Spinal cord (tissue), 10 donors: ENCODE measurements around the gene CLCN2. TPM values are rescaled to one million over a fixed set of nuclear protein-coding genes. Genes with fewer than 3 reads are reported as not detected.

Experiments
- DNase-seq, 6 donors: peaks; one replicate each; pipeline versions ENCODE4 v3.0.0 to v3.0.0-alpha.2; 2013 to 2015; ENCODE audit warnings: low spot score in 6 of 6, low read depth in 4 of 6
- H3K27ac ChIP-seq: one replicate; pipeline ENCODE4 v1.5.1; 2013; ENCODE audit warnings: low read depth, low read length, control low read depth
- H3K27me3 ChIP-seq: one replicate; pipeline ENCODE4 v1.6.1; 2013; ENCODE audit warnings: low read length; ENCODE audit not compliant: control insufficient read depth, insufficient read depth
- H3K36me3 ChIP-seq: one replicate; pipeline ENCODE4 v1.6.1; 2013; ENCODE audit warnings: low read length; ENCODE audit not compliant: control insufficient read depth, insufficient read depth
- H3K4me1 ChIP-seq: one replicate; pipeline ENCODE4 v1.6.1; 2013; ENCODE audit warnings: low read length; ENCODE audit not compliant: control insufficient read depth, insufficient read depth
- H3K4me3 ChIP-seq: one replicate; pipeline ENCODE4 v1.5.1; 2013; ENCODE audit warnings: low read depth, low read length, control low read depth
- H3K9me3 ChIP-seq: one replicate; pipeline ENCODE4 v1.6.1; 2013; ENCODE audit warnings: low read length; ENCODE audit not compliant: control insufficient read depth, insufficient read depth
- WGBS: methylation state at CpG from one replicate; pipeline ENCODE4 v1.1.5; 2013; ENCODE audit warnings: missing lambda C conversion rate; ENCODE audit not compliant: insufficient coverage; 5-methylcytosine and 5-hydroxymethylcytosine counted together
- long read RNA-seq, 4 donors: transcript quantifications; one replicate each; lab custom pipeline, GENCODE V29; 2026
- polyA plus RNA-seq, 2 donors: library from polyadenylated mRNA; unstranded; fragments of 120-200 nt; gene quantifications; one replicate each; pipeline ENCODE4 v1.2.1, GENCODE V29; 2013; ENCODE audit not compliant: insufficient read length in 2 of 2
- total RNA-seq, 2 donors: library from RNA; depleted of rRNA in 1 of 2; stranded (reverse); fragments of 120-200 nt in 1 of 2; fragments of >200 nt in 1 of 2; gene quantifications; one replicate each; pipeline versions ENCODE4 v1.2.3 to v1.2.4, GENCODE V29; 2013 to 2014
- donor health status: healthy.

The CLCN2 gene
- 10 to 100 TPM; 13.1 to 41.3 TPM for total RNA-seq
- 10 to 100 TPM; 13.7 to 28.5 TPM for polyA plus RNA-seq
- long read RNA-seq, donor 1, partial matches to known transcripts, result 0 of 5 reads
- long read RNA-seq, donor 1, other reads (novel, unspliced or antisense), result 0 of 5 reads
- long read RNA-seq, donor 2, partial matches to known transcripts, result 0 of 1 reads
- long read RNA-seq, donor 2, other reads (novel, unspliced or antisense), result 0 of 1 reads
- long read RNA-seq, donor 3, partial matches to known transcripts, result 0 of 2 reads
- long read RNA-seq, donor 3, other reads (novel, unspliced or antisense), result 0 of 2 reads
- long read RNA-seq, donor 4, partial matches to known transcripts, result 238 of 258 reads
- long read RNA-seq, donor 4, other reads (novel, unspliced or antisense), result 19 of 258 reads

- H3K27me3 ChIP-seq, result no peaks in the 10 kb centered on the region
- under 1% methylated on average over 56 of the region's 56 CpGs for WGBS
These were observed at the start of gene CLCN2, which contains the start of gene POLR2H for GRCh38 chr3:184361532-184361931. CLCN2 (minus strand) TSS chr3:184361605; CDS start chr3:184361479, 126 bp downstream. POLR2H (plus strand) TSS chr3:184361710; CDS start chr3:184363493, 1,783 bp downstream.

GRCh38 chr3:184409946-184410500, 48.6 kb upstream of the CLCN2 start:
- WGBS, result 89% methylated on average over 9 of the region's 12 CpGs

More at GRCh38 chr3:184361532-184361931, at the start of gene CLCN2, which contains the start of gene POLR2H:
- peaks cover 45% of the 10 kb centered on the region for H3K4me1 ChIP-seq
- peak within 1 kb of the TSS; percentile 85 for H3K4me3 ChIP-seq
- H3K27ac ChIP-seq, result peak within 1 kb of the TSS; percentile 99
- peak in 3 of 6 donors; percentile 51 to 90 (median 76) for DNase-seq
- H3K9me3 ChIP-seq, result no peaks in the 10 kb centered on the region
- H3K36me3 ChIP-seq, result peaks cover 42% of the 10 kb centered on the region

GRCh38 chr3:184409331-184409926, 48.0 kb upstream of the CLCN2 start:
- WGBS, result 91% methylated on average over 8 of the region's 8 CpGs

More at GRCh38 chr3:184409946-184410500, 48.6 kb upstream of the CLCN2 start:
- H3K4me1 ChIP-seq, result no peaks in the 10 kb centered on the region
- no peaks in the 10 kb centered on the region for H3K27me3 ChIP-seq
- H3K36me3 ChIP-seq, result no peaks in the 10 kb centered on the region
- no peak overlapping the region for H3K4me3 ChIP-seq
- no peak for DNase-seq
- no peaks in the 10 kb centered on the region for H3K9me3 ChIP-seq
- H3K27ac ChIP-seq, result no peak overlapping the region

GRCh38 chr3:184405075-184406030, 43.9 kb upstream of the CLCN2 start:
- Histone ChIP-seq H3K4me1 (no peaks in the 10 kb centered on the region), H3K36me3 (no peaks in the 10 kb centered on the region), H3K9me3 (no peaks in the 10 kb centered on the region), H3K4me3 (no peak overlapping the region), H3K27me3 (no peaks in the 10 kb centered on the region), H3K27ac (no peak overlapping the region)
- WGBS, result 89% methylated on average over 6 of the region's 20 CpGs
- no peak for DNase-seq

More at GRCh38 chr3:184409331-184409926, 48.0 kb upstream of the CLCN2 start:
- H3K36me3 ChIP-seq, result no peaks in the 10 kb centered on the region
- H3K27ac ChIP-seq, result no peak overlapping the region
- H3K4me3 ChIP-seq, result no peak overlapping the region
- H3K9me3 ChIP-seq, result no peaks in the 10 kb centered on the region
- H3K27me3 ChIP-seq, result no peaks in the 10 kb centered on the region
- no peaks in the 10 kb centered on the region for H3K4me1 ChIP-seq
- no peak for DNase-seq

GRCh38 chr3:184399410-184399809, 38.0 kb upstream of the CLCN2 start:
- no peaks in the 10 kb centered on the region for H3K27me3 ChIP-seq
- 17% methylated on average over 6 of the region's 9 CpGs for WGBS
- DNase-seq, result peak in 1 of 6 donors; percentile 46
- H3K27ac ChIP-seq, result no peak overlapping the region
- no peaks in the 10 kb centered on the region for H3K9me3 ChIP-seq
- H3K4me1 ChIP-seq, result no peaks in the 10 kb centered on the region
- H3K36me3 ChIP-seq, result no peaks in the 10 kb centered on the region
- H3K4me3 ChIP-seq, result no peak overlapping the region

GRCh38 chr3:184395320-184395660, 33.9 kb upstream of the CLCN2 start:
- Histone ChIP-seq H3K27ac (no peak overlapping the region), H3K4me1 (no peaks in the 10 kb centered on the region), H3K27me3 (no peaks in the 10 kb centered on the region), H3K36me3 (no peaks in the 10 kb centered on the region), H3K4me3 (no peak overlapping the region), H3K9me3 (no peaks in the 10 kb centered on the region)
- 97% methylated on average over 3 of the region's 5 CpGs for WGBS
- DNase-seq, result no peak

GRCh38 chr3:184391266-184391665, 29.9 kb upstream of the CLCN2 start:
- Histone ChIP-seq H3K36me3 (peaks cover 36% of the 10 kb centered on the region), H3K27ac (no peak overlapping the region), H3K4me3 (no peak overlapping the region), H3K9me3 (no peaks in the 10 kb centered on the region), H3K4me1 (no peaks in the 10 kb centered on the region), H3K27me3 (no peaks in the 10 kb centered on the region)
- no peak for DNase-seq
- 67% methylated on average over 2 of the region's 3 CpGs for WGBS

GRCh38 chr3:184389935-184390528, 28.6 kb upstream of the CLCN2 start:
- no peak for DNase-seq
- H3K4me1 ChIP-seq, result no peaks in the 10 kb centered on the region
- 81% methylated on average over 4 of the region's 5 CpGs for WGBS

GRCh38 chr3:184389384-184389783, 28.0 kb upstream of the CLCN2 start:
- Histone ChIP-seq H3K36me3 (peaks cover 50% of the 10 kb centered on the region), H3K4me1 (no peaks in the 10 kb centered on the region), H3K9me3 (no peaks in the 10 kb centered on the region), H3K27me3 (no peaks in the 10 kb centered on the region), H3K27ac (no peak overlapping the region), H3K4me3 (no peak overlapping the region)
- WGBS, result no CpG with 5 or more reads among the region's 5 CpGs
- DNase-seq, result no peak

More at GRCh38 chr3:184389935-184390528, 28.6 kb upstream of the CLCN2 start:
- Histone ChIP-seq H3K36me3 (peaks cover 43% of the 10 kb centered on the region), H3K27me3 (no peaks in the 10 kb centered on the region), H3K4me3 (no peak overlapping the region), H3K27ac (no peak overlapping the region), H3K9me3 (no peaks in the 10 kb centered on the region)
